Ascending aorta (tissue), 2 donors: Measurements from ENCODE around the gene GPC5. TPM values are rescaled to one million over a fixed set of nuclear protein-coding genes. Genes with fewer than 3 reads are reported as not detected.

Experiments
- DNase-seq, 2 donors: peaks; one replicate each; pipeline ENCODE4 v3.0.0-alpha.2; 2019; ENCODE audit warnings: low spot score in 2 of 2
- H3K27ac ChIP-seq, 2 donors: fragments of 200-600 bp; sonication (generic); one replicate each; pipeline ENCODE4 v1.5.1; 2016 to 2017; ENCODE audit warnings: mild to moderate bottlenecking in 1 of 2
- H3K27me3 ChIP-seq: fragments of 200-600 bp; sonication (generic); one replicate; pipeline ENCODE4 v1.5.1; 2017
- H3K36me3 ChIP-seq, 2 donors: fragments of 200-600 bp; sonication (generic); one replicate each; pipeline ENCODE4 v1.5.1; 2016
- H3K4me1 ChIP-seq, 2 donors: fragments of 200-600 bp; sonication (generic); one replicate each; pipeline ENCODE4 v1.5.1; 2016 to 2017; ENCODE audit warnings: mild to moderate bottlenecking in 1 of 2
- H3K4me3 ChIP-seq, 2 donors: fragments of 200-600 bp; sonication (generic); one replicate each; pipeline ENCODE4 v1.5.1; 2016 to 2017; ENCODE audit warnings: mild to moderate bottlenecking in 1 of 2
- H3K9me3 ChIP-seq, 2 donors: fragments of 200-600 bp; sonication (generic); one replicate each; pipeline ENCODE4 v1.5.1; 2016
- intact Hi-C: fragments of 100-400 bp; cut with DNase I; formaldehyde crosslinking; loops from one replicate; pipeline ENCODE4 v1.15.1; 2023
- total RNA-seq: library from RNA; depleted of rRNA; stranded (reverse); fragments of >200 nt; gene quantifications from one replicate; pipeline ENCODE4 v1.1.0, GENCODE V29; 2016
- TF ChIP-seq, protein P1 (sequence below), 3 experiments: fragments of 200-600 bp in 2 of 3; fragments of 450-650 bp in 1 of 3; sonication (generic) in 2 of 3; IDR thresholded peaks; one replicate each; pipeline ENCODE4 v1.5.1; 2016 to 2019; ENCODE audit warnings: antibody characterized with exemption in 3 of 3, mild to moderate bottlenecking in 1 of 3, moderate library complexity in 1 of 3

Gene GPC5
- total RNA-seq, 1 donor from 2014 or later: not detected

DNA sequence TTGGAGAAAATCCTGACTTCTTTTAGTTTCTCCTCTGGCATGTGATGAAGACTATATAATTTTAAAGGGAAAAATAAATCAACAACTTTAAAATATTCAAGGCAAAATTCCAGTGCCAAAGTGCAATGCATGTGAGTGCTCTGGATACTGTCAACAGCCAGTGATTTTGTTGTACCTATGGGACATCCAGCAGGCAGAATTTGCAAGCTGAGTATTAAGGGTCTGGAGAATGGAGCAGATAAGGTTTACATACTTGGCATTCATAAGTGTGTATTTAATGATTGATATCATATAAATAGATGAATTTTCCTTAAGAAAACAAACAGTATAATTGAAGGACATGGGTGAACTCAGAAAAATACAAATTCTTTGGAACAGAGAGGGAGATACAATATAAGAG is 703.4 kb downstream of the GPC5 start:
- no peaks in the 10 kb centered on the region for H3K4me1 ChIP-seq
- H3K36me3 ChIP-seq: no peaks in the 10 kb centered on the region
- no peaks in the 10 kb centered on the region for H3K27me3 ChIP-seq
- H3K27ac ChIP-seq: no peak overlapping the region
- no peak for DNase-seq
- H3K4me3 ChIP-seq: no peak overlapping the region
- TF ChIP-seq, protein P1, sequence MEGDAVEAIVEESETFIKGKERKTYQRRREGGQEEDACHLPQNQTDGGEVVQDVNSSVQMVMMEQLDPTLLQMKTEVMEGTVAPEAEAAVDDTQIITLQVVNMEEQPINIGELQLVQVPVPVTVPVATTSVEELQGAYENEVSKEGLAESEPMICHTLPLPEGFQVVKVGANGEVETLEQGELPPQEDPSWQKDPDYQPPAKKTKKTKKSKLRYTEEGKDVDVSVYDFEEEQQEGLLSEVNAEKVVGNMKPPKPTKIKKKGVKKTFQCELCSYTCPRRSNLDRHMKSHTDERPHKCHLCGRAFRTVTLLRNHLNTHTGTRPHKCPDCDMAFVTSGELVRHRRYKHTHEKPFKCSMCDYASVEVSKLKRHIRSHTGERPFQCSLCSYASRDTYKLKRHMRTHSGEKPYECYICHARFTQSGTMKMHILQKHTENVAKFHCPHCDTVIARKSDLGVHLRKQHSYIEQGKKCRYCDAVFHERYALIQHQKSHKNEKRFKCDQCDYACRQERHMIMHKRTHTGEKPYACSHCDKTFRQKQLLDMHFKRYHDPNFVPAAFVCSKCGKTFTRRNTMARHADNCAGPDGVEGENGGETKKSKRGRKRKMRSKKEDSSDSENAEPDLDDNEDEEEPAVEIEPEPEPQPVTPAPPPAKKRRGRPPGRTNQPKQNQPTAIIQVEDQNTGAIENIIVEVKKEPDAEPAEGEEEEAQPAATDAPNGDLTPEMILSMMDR (IDR thresholded peaks at IDR 0.05): no peak
- H3K9me3 ChIP-seq: no peaks in the 10 kb centered on the region
- intact Hi-C loops: no loop called here

DNA sequence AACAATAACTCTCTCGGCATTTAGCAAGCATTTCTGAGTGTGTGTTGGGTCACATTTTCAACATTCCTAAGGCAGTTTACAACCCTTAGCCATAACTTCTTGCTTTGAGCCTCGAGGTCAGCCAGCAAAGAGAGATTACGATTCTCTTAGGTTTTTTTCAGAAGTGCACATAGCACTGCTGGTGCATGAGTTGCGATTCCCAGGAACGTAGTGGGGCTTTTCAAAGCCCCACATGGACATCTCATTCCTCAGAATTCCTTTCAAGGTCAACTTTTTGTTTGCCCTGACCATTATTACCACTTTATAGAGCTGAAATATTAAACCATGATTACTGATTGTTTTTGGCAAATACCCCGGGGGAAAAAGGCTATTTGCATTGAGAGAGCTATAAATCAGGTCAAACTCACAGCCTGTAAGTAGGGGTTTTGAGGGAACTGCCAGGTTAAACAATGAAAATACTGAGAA is 705.3 kb downstream of the GPC5 start:
- H3K4me3 ChIP-seq: no peak overlapping the region
- no peak overlapping the region for H3K27ac ChIP-seq
- no peaks in the 10 kb centered on the region for H3K36me3 ChIP-seq
- intact Hi-C loops: no loop called here
- no peaks in the 10 kb centered on the region for H3K4me1 ChIP-seq
- TF ChIP-seq, protein P1 (IDR thresholded peaks at IDR 0.05): no peak
- no peaks in the 10 kb centered on the region for H3K9me3 ChIP-seq
- no peaks in the 10 kb centered on the region for H3K27me3 ChIP-seq
- no peak for DNase-seq

DNA sequence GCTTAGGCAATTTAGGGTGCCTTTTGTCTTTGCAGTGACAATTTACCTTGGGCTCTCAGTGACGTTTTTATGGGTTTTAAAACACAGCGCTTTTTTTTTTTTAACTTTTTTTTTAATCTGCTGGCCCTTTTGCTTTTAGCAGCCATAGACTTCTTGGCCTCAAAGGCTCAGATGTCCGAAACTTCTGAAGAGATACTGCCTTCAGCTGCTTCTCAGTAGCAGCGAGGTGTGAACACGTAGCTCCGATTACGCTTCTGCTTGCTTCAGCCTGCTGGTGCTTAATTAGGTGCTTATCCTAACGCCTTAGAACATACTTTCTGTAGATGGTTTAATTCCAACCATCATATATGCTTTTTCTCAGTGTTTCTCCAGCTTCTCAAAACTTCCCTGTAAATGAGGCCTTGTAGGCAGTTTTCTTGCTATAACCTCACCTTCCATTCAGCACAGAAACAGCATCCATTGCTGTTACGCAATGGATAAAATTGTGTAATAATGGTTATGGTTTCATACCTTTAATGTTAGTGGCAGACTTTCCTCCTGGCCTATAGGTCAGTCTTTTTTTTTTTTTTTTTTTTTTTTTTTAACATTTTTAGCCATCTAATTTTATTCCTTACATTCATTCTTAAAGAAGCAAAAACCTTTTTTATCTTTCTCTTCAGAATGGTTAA is 723.9 kb downstream of the GPC5 start:
- H3K27ac ChIP-seq: no peak overlapping the region
- no peak for DNase-seq
- H3K27me3 ChIP-seq: no peaks in the 10 kb centered on the region
- H3K36me3 ChIP-seq: no peaks in the 10 kb centered on the region
- no peaks in the 10 kb centered on the region for H3K4me1 ChIP-seq
- intact Hi-C loops: no loop called here
- no peak overlapping the region for H3K4me3 ChIP-seq
- TF ChIP-seq, protein P1 (IDR thresholded peaks at IDR 0.05): no peak
- H3K9me3 ChIP-seq: no peaks in the 10 kb centered on the region

DNA sequence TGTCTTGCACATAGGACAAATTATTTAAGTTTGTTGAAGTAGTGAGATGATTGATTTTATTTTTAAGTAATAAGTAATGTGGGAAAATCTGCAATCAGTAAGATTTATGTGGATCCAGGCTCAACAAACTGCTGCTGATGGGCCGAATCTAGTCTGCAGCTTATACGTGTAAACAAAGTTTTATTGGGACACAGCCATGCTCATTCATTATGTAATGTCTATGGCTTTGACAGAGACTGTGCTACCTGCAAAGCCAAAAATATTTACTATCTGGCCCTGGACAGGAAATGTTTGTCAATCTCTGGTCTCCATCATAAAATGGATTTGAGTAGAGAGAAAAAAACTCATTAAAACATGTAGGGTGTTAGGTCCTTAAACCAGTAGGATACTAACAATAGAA is 728.0 kb downstream of the GPC5 start:
- Histone ChIP-seq H3K36me3 (no peaks in the 10 kb centered on the region), H3K27me3 (no peaks in the 10 kb centered on the region), H3K4me1 (no peaks in the 10 kb centered on the region), H3K27ac (no peak overlapping the region), H3K9me3 (no peaks in the 10 kb centered on the region), H3K4me3 (no peak overlapping the region)
- TF ChIP-seq, protein P1 (IDR thresholded peaks at IDR 0.05): no peak
- intact Hi-C loops: no loop called here
- no peak for DNase-seq

DNA sequence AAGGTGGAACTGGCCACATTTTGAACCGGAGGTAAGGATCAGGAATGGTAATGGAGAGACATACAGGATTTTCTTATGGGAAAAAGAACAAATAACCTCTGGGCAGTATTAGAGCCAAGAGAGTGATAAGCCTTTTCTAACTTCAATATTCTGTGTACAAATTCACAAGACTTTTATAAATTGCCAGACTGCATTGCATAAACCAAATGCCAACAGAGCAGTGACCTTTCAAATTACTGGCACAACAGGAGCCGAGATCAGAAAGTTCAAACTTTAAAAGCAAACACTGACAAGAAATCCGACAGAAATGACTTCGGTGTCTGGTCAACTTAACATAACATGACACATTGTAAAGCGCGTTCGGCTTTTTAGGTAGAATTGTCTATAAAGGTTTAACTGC is 737.1 kb downstream of the GPC5 start:
- H3K27ac ChIP-seq: no peak overlapping the region
- H3K4me3 ChIP-seq: no peak overlapping the region
- intact Hi-C loops: no loop called here
- no peaks in the 10 kb centered on the region for H3K4me1 ChIP-seq
- TF ChIP-seq, protein P1 (IDR thresholded peaks at IDR 0.05): no peak
- no peaks in the 10 kb centered on the region for H3K9me3 ChIP-seq
- H3K36me3 ChIP-seq: no peaks in the 10 kb centered on the region
- H3K27me3 ChIP-seq: no peaks in the 10 kb centered on the region
- DNase-seq: no peak
